Muscle layer of duodenum (tissue), 2 donors: Measurements from ENCODE around the gene CFAP107.
"Not testable (repeated sequence)": the region's sequence is repeated elsewhere in the genome, so short reads cannot be mapped to it uniquely, and the experiment has no call there.

Experiments used
- H3K27ac ChIP-seq: one replicate; pipeline ENCODE4 v1.7.0; 2013; ENCODE audit warnings: mild to moderate bottlenecking, low read length
- H3K27me3 ChIP-seq: one replicate; pipeline ENCODE4 v1.7.0; 2013; ENCODE audit warnings: low read depth, mild to moderate bottlenecking, control low read depth, low read length
- H3K36me3 ChIP-seq, 2 donors: one replicate each; pipeline ENCODE4 v1.7.0; 2013; ENCODE audit warnings: low read length in 2 of 2, control low read depth in 1 of 2, mild to moderate bottlenecking in 1 of 2; ENCODE audit not compliant: insufficient read depth in 2 of 2, control insufficient read depth in 1 of 2
- H3K4me1 ChIP-seq, 2 donors: one replicate each; pipeline ENCODE4 v1.7.0; 2013; ENCODE audit warnings: low read length in 2 of 2, mild to moderate bottlenecking in 2 of 2, control low read depth in 1 of 2, moderate library complexity in 1 of 2; ENCODE audit not compliant: insufficient read depth in 2 of 2, control insufficient read depth in 1 of 2
- H3K4me3 ChIP-seq, 2 donors: one replicate each; pipeline ENCODE4 v1.7.0; 2013; ENCODE audit warnings: low read length in 2 of 2, low read depth in 1 of 2, mild to moderate bottlenecking in 1 of 2
- H3K9me3 ChIP-seq, 2 donors: one replicate each; pipeline ENCODE4 v1.7.0; 2013; ENCODE audit warnings: low read length in 2 of 2, control low read depth in 1 of 2, mild to moderate bottlenecking in 1 of 2; ENCODE audit not compliant: control insufficient read depth in 1 of 2
- donor health status: healthy.

Gene CFAP107

DNA sequence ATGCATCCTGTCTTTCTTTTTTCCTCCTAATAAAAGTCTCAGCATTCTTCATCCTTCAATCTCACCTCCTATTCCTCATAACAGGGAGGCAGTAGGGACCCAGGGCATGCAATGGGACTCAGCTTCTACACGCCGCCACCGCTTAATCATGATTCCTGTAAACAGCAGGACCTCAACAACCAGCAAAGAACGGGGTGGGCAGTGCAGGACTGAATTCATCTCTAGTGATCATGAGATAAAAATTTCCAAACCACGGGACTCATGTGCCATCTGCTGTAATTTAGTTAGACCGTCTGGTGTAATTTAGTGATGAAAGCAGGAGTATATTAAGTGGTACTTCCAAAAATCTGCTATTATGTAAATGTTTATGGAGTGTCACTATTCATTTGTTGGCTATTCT, 32.9 kb downstream of the CFAP107 start:
- Histone ChIP-seq H3K4me3 (no peak overlapping the region), H3K27me3 (no peaks in the 10 kb centered on the region), H3K27ac (no peak overlapping the region), H3K36me3 (no peaks in the 10 kb centered on the region), H3K9me3 (peaks cover 0 to 4% of the 10 kb centered on the region in 2 donors), H3K4me1 (no peaks in the 10 kb centered on the region)

- not testable (repeated sequence) for H3K27ac ChIP-seq, H3K27me3 ChIP-seq, H3K4me1 ChIP-seq, H3K4me3 ChIP-seq, H3K36me3 ChIP-seq
- peaks cover 0 to 11% of the 10 kb centered on the region in 2 donors for H3K9me3 ChIP-seq
These were observed 35.5 kb downstream of the CFAP107 start for GRCh38 chr1:12781488-12781887.

- H3K9me3 ChIP-seq, result peaks cover 0 to 11% of the 10 kb centered on the region in 2 donors
- H3K4me1 ChIP-seq, H3K4me3 ChIP-seq, H3K36me3 ChIP-seq, H3K27ac ChIP-seq, H3K27me3 ChIP-seq: not testable (repeated sequence)
These were observed 37.8 kb downstream of the CFAP107 start for GRCh38 chr1:12783783-12784182.

GRCh38 chr1:12784729-12785128, 38.7 kb downstream of the CFAP107 start:
- not testable (repeated sequence) for H3K4me3 ChIP-seq, H3K36me3 ChIP-seq, H3K27ac ChIP-seq, H3K4me1 ChIP-seq, H3K27me3 ChIP-seq
- peaks cover 0 to 11% of the 10 kb centered on the region in 2 donors for H3K9me3 ChIP-seq

- not testable (repeated sequence) for H3K27me3 ChIP-seq, H3K36me3 ChIP-seq
These were observed 45.1 kb downstream of the CFAP107 start, which contains the start of gene PRAMEF1 for GRCh38 chr1:12791097-12791496. Gene PRAMEF1 (plus strand): TSS chr1:12791397. CDS start chr1:12793228, 1,831 bp downstream.

DNA sequence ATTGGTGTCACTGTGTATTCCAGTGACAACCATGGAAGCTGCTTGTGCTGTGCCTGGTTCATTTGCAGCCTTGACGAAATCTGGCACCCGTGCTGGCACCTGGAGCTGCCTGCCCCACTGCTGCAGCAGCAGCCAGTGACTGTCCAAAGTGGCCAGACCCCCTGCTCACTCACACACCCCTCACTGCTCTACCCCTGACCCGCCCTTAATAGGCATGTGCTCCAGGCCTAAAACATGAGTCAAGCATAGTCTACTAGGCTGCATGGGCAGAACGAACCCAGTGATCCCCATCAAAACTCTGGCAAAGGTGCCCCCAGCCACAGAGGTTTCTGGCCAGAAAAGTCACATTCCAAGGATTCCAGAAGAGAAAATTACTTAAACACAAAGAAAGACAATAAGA, 52.9 kb downstream of the CFAP107 start:
- Histone ChIP-seq H3K27ac (no peak overlapping the region), H3K36me3 (no peaks in the 10 kb centered on the region), H3K27me3 (no peaks in the 10 kb centered on the region), H3K4me1 (no peaks in the 10 kb centered on the region), H3K9me3 (no peaks in the 10 kb centered on the region), H3K4me3 (no peak overlapping the region)

More at GRCh38 chr1:12791097-12791496, 45.1 kb downstream of the CFAP107 start, which contains the start of gene PRAMEF1:
- H3K9me3 ChIP-seq, H3K4me1 ChIP-seq, H3K4me3 ChIP-seq, H3K27ac ChIP-seq: not testable (repeated sequence)

GRCh38 chr1:12799730-12800129, 53.7 kb downstream of the CFAP107 start:
- Histone ChIP-seq H3K27me3 (no peaks in the 10 kb centered on the region), H3K4me3 (no peak overlapping the region), H3K27ac (no peak overlapping the region), H3K4me1 (no peaks in the 10 kb centered on the region), H3K9me3 (no peaks in the 10 kb centered on the region), H3K36me3 (no peaks in the 10 kb centered on the region)

- no peaks in the 10 kb centered on the region for H3K36me3 ChIP-seq
- H3K27ac ChIP-seq, result no peak overlapping the region
- H3K4me1 ChIP-seq, result no peaks in the 10 kb centered on the region
- H3K9me3 ChIP-seq, result no peaks in the 10 kb centered on the region
- no peaks in the 10 kb centered on the region for H3K27me3 ChIP-seq
- H3K4me3 ChIP-seq, result no peak overlapping the region
These were observed 63.9 kb downstream of the CFAP107 start for GRCh38 chr1:12809933-12810332.

- Histone ChIP-seq H3K27ac (no peak overlapping the region), H3K9me3 (no peaks in the 10 kb centered on the region), H3K27me3 (no peaks in the 10 kb centered on the region)
These were observed 64.8 kb downstream of the CFAP107 start for GRCh38 chr1:12810691-12811408.

GRCh38 chr1:12811409-12811784, 65.4 kb downstream of the CFAP107 start:
- H3K4me1 ChIP-seq, result no peaks in the 10 kb centered on the region
- no peak overlapping the region for H3K27ac ChIP-seq
- no peaks in the 10 kb centered on the region for H3K9me3 ChIP-seq
- H3K27me3 ChIP-seq, result no peaks in the 10 kb centered on the region
- no peaks in the 10 kb centered on the region for H3K36me3 ChIP-seq
- no peak overlapping the region for H3K4me3 ChIP-seq

More at GRCh38 chr1:12810691-12811408, 64.8 kb downstream of the CFAP107 start:
- Histone ChIP-seq H3K4me1 (no peaks in the 10 kb centered on the region), H3K36me3 (no peaks in the 10 kb centered on the region), H3K4me3 (no peak overlapping the region)
